Stimulated activated CD8-positive, alpha-beta memory T cell treated with anti-CD3 and anti-CD28 coated beads, Interleukin-7, amount 100 ng/mL, for 48 hours (primary cell): ENCODE results near the gene CBLN3.
"Not testable (repeated sequence)": the region's sequence is repeated elsewhere in the genome, so short reads cannot be mapped to it uniquely, and the experiment has no call there.

Source experiments
- DNase-seq, 2 donors: peaks; one replicate each; pipeline ENCODE4 v3.0.0-alpha.2; 2020; ENCODE audit warnings: low read depth in 1 of 2; ENCODE audit errors: extremely low read depth in 1 of 2

Gene CBLN3

DNA sequence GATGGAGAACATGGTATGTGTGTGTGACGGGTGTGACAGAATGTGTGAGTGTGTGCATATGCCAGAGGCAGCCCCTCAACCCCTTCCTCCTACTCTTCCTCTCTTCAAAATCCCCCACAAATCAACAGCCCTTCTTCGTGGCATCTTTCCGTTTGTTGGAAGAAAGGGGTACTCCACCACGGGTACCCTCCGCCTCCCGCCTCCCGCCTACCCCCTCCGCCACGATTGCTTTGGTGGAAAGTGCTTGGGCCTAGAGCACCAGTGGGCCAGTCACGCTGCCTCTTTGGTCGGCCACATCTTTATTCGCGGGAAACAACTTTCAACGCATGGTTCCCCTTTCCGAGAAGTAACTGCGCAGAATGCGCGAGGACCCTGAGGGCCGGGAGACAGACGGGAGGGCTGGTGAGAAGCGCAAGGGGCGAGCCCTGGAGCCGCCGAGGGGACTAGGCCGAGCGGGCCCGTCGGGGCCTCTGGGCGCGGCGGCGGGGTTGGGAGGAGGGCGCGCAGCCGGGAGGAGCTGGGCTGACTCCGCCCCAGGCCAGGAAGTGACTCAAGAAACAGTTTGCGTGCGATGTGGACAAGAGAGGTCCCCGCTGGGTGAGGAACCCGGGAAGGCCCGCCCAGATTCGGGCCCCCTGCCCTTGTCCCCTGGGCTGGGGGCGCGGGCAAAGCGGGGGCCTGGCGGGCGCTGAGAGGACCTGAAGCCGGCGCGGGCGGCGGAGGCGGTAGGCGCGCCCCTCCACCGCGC, at the start of gene CBLN3, which contains the start of gene KHNYN:
CBLN3 (minus strand) TSS at position 274 of the 748 bp plus-strand sequence. CDS start 614 bp downstream, outside the sequence.
KHNYN (plus strand) TSS at position 560 of the 748 bp plus-strand sequence. CDS start 777 bp downstream, outside the sequence.
- peak; percentile 78 to 85 for DNase-seq

DNA sequence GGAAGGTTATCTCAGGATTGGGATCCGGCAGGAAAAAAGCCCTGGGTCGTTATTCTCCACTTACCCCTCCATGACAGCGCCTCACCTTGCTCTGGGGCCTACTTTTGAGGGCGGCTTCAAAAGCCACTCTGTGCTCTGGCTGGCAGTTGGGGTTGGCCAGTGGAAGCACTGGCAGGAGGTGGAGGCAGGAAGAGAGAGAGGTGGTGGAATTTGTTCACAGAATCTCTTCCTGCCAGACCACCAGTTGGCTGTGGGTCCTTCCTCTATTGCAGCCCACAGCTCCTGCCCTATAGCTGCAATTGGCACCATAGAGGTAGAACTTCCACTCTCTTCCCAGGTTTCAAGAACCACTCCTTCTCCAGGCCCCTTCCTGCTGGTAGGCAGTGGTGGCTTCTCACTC, 45.8 kb upstream of the CBLN3 start:
- no peak for DNase-seq

DNA sequence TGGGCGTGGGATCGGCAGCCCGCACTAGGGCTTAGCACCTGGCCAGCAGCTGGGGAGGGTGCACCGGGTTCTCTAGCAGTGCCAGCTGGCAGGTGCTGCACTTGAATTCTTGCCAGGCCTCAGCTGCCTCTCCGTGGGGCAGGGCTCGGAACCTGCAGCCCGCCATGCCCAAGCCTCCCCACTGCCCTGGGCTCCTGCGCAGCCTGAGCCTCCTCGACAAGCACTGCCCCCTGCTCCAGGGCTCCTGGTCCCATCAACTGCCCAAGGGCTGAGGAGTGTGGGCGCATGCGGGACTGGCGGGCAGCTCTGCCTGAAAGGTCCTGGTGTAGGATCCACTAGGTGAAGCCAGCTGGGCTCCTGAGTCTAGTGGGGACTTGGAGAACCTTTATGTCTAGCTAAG, 43.7 kb upstream of the CBLN3 start:
- DNase-seq = no peak

DNA sequence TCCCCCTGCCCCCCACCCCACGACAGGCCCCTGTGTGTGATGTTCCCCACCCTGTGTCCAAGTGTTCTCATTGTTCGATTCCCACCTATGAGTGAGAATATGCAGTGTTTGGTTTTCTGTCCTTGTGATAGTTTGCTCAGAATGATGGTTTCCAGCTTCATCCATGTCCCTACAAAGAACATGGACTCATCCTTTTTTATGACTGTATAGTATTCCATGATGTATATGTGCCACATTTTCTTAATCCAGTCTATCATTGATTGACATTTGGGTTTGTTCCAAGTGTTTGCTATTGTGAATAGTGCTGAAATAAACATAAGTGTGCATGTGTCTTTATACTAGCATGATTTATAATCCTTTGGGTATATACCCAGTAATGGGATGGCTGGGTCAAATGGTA, 41.0 kb upstream of the CBLN3 start:
- not testable (repeated sequence) for DNase-seq

DNA sequence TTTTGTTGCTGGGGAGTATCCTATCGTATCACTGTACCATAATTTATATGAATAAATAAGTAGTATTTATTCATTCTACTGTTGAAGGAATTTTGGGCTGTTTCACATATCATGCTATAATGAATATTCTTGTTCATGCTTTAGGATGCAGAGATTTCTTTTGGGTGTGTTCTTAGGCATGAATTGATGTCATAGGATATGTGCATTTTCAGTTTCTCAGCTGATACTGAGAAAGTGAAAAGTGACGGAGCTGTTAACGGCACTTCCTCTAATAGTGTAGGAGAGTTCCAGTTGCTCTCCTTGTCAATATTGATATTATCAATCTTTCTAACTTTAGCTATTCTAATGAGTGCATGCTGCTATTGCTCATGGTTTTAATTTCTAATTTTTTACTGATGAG, 36.3 kb upstream of the CBLN3 start:
- DNase-seq = no peak

DNA sequence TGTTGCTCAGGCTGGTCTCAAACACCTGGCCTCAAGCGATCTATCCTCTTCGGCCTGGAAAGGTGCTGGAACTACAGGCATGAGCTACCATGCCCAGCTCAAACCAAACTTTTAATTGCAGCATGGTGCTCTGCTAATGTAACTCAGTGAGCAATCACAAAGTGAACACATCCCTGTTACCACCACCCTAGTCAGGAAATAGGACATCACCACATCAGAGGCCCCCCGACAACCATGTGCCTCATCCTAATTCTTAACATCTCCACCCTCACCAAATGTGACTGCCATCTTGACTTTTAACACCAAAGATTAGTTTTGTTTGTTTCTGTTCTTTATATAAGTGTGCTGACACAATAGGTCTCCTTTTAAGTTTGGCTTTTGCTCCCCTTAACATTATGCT, 35.9 kb upstream of the CBLN3 start:
- DNase-seq = no peak

DNA sequence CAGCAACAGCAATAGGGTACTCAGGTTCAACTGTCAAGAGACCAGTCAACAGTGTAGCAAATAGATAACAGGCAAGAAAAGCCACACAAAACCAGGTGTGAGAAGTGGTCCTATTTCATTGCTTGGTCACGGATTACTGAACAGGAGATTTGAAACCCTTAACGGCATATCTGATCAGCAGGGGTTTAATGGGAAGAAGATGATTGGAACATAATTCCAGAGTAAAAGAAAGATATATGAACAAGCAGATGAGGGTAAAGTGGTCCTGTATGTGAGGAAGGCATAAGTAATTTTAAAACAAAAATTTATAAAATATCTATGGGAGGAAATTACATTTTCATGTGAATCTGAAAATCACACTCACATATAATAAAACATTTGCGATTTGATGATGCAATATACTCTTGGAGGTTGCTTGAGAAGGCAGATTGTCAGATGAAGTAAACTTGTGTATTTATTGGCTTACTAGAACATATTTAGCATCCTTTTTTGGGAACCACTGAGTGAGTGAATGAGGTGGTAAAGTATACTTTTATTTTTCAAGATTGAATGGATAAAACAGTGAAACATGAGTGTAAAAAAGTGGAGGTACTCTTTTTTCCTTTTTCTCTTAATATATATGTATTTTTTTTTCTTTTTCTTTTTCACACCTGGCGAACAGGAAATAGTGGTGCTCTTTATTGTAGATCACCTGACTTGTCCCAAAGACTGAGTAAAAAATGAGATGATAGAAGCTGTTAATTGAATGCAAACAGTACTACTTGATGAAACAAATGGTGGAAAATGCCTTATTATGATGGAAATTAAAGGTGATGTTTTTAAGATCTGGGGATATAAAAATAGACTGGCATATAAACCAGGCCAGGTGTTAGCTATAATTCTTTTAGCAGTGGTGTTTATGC, 34.7 kb upstream of the CBLN3 start:
- DNase-seq = no peak

DNA sequence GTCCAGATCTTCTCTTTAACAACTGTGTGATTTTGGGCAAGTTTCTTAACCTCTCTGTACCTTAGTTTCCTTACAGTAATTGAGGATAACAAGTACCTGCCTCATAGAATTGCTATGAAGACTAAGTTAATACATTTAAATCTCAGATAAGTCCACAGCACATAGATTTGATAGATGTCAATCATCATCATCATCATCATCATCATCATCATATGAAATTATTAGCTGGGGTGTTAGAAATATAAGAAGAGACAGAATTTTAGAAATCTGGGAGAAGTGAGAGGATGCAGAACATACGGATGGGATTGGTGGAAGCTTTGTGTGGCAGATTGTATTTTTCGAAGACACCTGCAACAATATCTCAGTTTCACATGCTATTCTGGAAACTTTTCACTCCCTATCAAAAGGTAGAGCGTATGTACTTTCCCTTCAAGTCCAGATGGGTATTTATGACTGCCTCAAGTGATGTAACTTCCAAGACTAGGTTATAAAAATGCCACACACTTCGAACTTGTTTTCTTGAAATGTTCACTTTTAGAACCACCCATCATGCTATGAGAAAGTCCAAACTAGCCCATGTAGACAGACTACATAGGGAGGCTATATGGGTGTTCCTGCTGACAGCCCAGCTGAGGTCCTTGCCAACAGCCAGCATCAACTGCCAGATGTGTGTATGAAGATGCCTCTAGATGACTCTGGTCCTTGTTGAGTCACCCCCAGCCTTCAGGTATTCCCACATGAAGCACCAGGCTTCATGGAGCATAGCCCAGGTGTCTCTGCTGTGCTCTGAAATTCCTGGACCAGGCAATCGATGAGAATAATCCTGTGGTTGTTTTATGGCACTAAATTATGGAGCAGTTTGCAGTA, 33.8 kb upstream of the CBLN3 start:
- no peak for DNase-seq

DNA sequence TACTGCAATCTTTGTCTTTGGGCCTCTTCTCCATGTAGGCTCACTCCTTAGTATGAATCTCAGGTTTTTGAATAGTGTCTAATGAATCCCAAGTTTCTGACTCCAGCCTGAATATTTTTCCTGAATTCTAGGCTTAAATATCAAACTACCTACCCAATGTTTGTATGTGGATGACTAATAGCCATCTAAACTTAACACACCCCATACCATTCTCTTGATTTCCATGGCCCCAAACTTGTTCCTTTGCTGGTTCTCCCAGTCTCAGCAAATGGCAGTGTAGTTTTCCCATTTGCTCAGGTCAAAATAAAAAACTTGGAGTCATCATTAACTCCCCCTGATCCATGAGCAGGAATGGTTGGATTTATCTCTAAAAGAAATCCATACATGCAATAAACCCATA, 31.9 kb upstream of the CBLN3 start:
- DNase-seq = no peak

DNA sequence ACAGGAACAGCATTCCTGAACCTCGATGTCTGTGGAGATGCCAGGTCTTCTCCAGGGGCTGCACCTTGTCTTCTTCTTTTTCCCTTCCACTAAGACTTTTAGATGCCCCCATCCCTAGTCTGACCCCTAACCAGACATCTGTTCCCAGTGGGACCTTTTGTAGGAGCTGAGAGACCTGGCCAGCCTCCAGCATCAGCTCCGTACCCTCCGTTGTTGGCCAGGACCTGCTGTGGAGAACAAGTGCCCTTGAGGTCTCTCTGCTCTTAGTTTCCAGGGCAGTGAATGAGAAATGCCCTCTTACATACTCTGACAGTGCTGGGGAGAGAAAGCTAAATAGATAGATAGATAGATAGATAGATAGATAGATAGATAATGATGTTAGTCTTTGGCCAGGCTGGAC, 29.9 kb upstream of the CBLN3 start:
- no peak for DNase-seq

DNA sequence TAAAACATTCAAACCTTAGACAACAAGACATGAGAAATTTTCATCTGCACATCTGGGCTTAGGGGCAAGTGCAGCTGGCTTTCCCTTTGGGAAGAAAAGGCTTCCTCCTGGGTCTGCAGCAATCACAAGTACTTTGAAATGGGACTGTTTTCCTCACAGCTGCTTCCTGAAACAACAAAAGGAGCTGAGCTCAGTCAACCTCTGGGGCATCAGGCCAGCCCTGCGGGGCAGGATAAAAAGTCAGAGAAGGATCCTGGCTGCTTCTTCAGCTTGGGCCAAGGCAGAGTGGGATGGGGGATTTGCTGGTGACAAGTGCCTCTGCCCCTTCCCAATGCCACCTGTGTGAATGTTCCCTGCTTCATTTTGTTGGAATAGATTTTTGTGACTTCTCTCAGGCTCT, 29.3 kb upstream of the CBLN3 start:
- DNase-seq = no peak

DNA sequence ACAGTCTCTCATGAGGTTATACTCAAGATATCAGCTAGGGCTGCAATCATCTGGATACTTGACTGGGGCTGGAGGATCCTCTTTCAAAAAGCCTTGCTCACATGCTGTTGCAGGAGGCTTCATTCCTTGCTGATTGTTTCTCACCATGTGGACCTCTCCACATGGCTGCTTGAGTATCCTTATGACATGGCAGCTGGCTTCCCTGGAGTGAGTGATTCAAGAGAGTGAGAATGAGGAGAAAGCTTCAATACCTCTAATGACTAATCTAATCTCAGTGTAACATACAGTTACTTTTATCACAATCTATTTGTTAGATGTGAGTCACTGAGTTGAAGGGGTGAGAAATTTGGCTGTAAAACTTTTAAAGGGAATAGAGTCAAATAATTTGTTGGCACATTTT, 27.5 kb upstream of the CBLN3 start:
- DNase-seq = no peak

DNA sequence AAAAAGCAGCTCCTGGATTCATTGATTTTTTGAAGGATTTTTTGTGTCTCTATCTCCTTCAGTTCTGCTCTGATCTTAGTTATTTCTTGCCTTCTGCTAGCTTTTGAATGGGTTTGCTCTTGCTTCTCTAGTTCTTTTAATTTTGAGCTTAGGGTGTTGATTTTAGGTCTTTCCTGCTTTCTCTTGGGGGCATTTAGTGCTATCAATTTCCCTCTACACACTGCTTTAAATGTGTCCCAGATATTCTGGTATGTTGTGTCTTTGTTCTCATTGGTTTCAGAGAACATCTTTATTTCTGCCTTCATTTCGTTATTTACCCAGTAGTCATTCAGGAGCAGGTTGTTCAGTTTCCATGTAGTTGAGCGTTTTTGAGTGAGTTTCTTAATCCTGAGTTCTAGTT, 21.4 kb upstream of the CBLN3 start:
- not testable (repeated sequence) for DNase-seq

DNA sequence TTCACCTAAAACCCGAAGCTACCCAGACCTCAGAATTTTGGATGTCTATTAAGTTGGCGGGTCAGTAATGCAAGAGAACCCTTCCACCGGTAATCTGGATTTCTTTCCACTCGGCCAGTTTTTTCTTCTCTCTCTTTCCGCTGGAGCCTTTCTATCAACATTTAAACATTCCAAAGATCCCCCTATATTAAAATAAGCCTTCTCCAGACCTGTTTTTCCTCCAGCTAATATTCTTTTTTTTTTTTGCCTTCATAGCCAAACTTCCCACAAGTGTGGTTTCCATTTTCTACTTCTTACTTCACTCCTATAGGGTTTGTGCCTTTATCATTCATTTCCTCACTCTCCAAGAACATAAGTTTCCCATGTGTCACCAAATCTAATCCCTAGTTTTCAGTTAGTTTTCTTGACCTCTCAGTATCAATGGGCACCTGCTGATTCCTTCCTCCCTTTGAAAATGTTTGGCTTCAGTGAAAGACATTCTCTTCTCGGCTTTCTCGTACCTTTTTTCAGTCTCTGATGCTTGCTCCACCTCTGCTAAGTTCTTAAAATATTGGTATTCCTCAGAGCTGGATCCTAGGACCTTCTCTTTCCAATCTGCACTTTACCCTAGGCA, 13.7 kb upstream of the CBLN3 start:
- no peak for DNase-seq

DNA sequence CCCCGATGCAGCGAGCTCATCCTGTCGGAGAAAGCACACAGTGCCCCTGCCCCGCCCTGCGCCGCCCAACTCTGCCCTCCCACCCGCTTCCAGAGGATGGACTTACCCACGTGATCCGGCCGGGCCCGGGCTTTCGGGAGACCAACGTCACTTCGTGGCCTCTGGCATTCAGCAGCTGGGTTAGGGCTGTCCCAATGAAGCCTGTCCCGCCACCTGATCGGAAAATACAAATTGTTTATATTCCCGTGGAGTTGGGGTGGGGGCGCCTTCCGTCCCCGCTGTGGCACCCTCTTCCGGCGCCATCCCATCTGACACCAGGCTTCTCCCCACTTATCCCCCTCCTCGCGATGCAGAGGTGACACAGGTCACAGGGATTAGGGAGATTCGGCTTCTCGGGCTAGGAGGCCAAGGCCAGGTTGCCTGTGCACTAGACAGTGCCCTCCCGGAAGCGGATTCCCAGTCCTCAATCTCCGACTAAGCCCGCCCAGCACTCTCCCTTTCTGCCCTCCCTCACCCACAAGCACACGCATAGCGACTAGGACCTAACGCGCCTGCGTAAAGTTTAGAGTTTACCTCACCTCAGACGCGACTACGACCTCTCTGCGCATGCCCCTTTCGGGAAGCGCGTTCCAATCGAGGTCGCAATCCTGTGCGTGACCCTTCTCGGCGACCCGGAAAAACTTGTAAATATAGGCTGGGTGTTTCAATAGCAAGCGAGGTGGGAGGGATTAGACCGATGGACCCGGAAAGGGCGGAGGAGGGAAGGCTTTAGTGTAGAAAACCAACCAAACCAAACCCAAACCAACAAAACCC, 13.0 kb upstream of the CBLN3 start, which contains the start of gene SDR39U1:
SDR39U1 (minus strand) TSS at position 537 of the 813 bp plus-strand sequence; CDS start at position 530, 7 bp downstream.
- DNase-seq = peak; percentile 91 to 96

DNA sequence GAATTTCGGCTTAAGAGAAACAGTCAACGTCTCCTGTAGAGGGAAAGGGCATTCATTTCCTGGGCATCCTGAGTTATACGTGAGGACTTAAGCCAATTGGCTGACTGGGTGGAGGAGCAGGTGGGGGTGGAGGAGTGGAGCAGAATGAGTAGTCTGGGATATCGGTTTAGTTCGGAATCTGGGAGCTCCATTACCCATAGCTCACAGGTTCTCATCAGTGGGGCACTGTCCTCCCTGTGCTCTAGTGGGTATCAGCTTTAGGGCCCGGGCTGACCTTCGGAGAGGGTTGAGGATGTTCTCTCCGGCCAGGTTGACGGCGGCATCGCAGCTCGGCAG, 12.4 kb upstream of the CBLN3 start:
- no peak for DNase-seq

DNA sequence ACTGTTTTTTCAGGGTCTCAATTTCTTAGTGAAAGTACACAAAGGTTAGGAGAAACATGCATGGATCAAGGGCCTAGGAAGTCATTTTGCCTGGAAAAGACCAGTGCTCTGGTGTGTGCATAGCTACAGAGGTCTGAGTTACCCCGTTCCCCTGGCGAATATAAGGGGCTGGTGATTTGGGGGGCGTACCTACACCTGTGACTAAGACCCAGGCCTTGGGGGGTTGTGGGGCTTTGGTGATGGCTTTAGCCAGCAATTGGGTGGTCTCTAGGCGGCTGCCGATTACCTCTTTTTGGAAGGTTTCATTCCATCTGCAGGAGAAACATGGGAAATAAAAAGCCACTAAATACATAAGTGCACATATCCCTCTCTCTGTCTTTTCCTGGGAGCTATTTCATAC, 12.0 kb upstream of the CBLN3 start:
- DNase-seq = no peak

DNA sequence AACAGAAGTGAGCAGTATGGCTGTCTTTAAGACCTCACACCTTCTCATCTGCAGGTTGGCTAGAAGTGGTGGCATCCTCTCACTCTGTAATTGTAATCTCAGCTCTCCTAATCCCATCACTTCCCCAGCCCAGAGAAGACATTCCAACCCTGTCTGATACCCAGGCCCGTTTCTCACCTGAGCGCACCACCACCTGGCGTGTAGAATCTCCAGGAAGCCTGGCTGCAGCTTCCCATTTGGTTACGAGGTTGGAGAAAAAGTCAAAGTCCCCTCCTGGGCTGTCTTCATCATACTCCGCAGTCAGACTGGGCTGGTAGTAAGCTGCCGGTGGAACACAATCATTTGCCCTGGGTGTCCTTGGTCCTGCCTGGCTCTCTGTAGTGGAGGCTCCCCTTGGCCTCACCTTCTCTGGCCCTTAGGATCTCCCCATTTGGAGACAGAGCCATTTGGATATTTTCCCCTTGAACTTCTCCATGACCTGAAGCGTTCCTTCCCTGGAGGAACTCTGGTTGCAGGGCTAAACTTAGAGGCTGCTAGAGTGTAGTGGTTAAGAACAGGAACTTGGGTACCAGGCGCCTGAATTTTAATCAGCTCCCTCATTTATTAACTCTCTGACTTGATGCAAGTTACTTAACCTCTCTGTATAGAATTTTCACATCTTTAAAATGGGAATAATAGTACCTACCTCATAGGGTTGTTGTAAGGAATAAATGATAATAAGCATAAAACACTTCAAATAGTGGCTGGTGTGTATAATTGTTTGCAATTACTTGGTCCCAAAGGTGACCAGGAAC, 11.3 kb upstream of the CBLN3 start:
- no peak for DNase-seq
